Kidney epithelial cell (primary cell): ENCODE results near the gene FAM13A. TPM values are rescaled to one million over a fixed set of nuclear protein-coding genes. Genes with fewer than 3 reads are reported as not detected.

Experiments
- DNase-seq: peaks from one replicate; pipeline ENCODE4 v3.0.0-alpha.2; 2010; ENCODE audit warnings: low read depth
- H3K27me3 ChIP-seq: 2 replicates; pipeline ENCODE4 v1.6.0; 2011; ENCODE audit warnings: low read length; ENCODE audit not compliant: control insufficient read depth, insufficient read depth
- H3K36me3 ChIP-seq: 2 replicates; pipeline ENCODE4 v1.5.1; 2011; ENCODE audit warnings: low read length; ENCODE audit not compliant: control insufficient read depth, insufficient read depth
- H3K4me3 ChIP-seq: 2 replicates; pipeline ENCODE4 v1.5.1; 2011; ENCODE audit warnings: low read depth, mild to moderate bottlenecking, control low read depth, low read length
- CTCF ChIP-seq: IDR thresholded peaks from 2 replicates; pipeline ENCODE4 v1.5.1; 2011; ENCODE audit warnings: mild to moderate bottlenecking, moderate library complexity, low read length, control low read depth, inconsistent platforms; ENCODE audit not compliant: insufficient read depth, poor library complexity, severe bottlenecking
- total RNA-seq: library from RNA; depleted of rRNA; stranded (reverse); fragments of >200 nt; gene quantifications from 2 replicates; pipeline ENCODE4 v1.2.3, GENCODE V29; 2015

Gene FAM13A
- total RNA-seq, 1 donor from 2014 or later, result 3.4 TPM

GRCh38 chr4:88953400-88953799 is 103.6 kb downstream of the FAM13A start:
- TF ChIP-seq CTCF, result no peak
- no peak for DNase-seq
- no peaks in the 10 kb centered on the region for H3K27me3 ChIP-seq
- H3K4me3 ChIP-seq, result no peak overlapping the region
- H3K36me3 ChIP-seq, result no peaks in the 10 kb centered on the region

- no peaks in the 10 kb centered on the region for H3K27me3 ChIP-seq
- TF ChIP-seq CTCF, result no peak
- H3K4me3 ChIP-seq, result no peak overlapping the region
- no peaks in the 10 kb centered on the region for H3K36me3 ChIP-seq
- DNase-seq, result no peak
Measured at GRCh38 chr4:88952081-88952480, 104.9 kb downstream of the FAM13A start.

- no peak overlapping the region for H3K4me3 ChIP-seq
- no peak for DNase-seq
- H3K36me3 ChIP-seq, result no peaks in the 10 kb centered on the region
- H3K27me3 ChIP-seq, result no peaks in the 10 kb centered on the region
- no peak for TF ChIP-seq CTCF
Measured at GRCh38 chr4:88949605-88950004, 107.4 kb downstream of the FAM13A start.

- DNase-seq, result no peak
- H3K27me3 ChIP-seq, result no peaks in the 10 kb centered on the region
- TF ChIP-seq CTCF, result no peak
- H3K36me3 ChIP-seq, result no peaks in the 10 kb centered on the region
- no peak overlapping the region for H3K4me3 ChIP-seq
Measured at GRCh38 chr4:88940506-88940905, 116.5 kb downstream of the FAM13A start.

GRCh38 chr4:88939697-88940096 is 117.3 kb downstream of the FAM13A start:
- no peak for TF ChIP-seq CTCF
- H3K36me3 ChIP-seq, result no peaks in the 10 kb centered on the region
- H3K27me3 ChIP-seq, result no peaks in the 10 kb centered on the region
- H3K4me3 ChIP-seq, result no peak overlapping the region
- DNase-seq, result no peak

GRCh38 chr4:88938138-88938537 is 118.8 kb downstream of the FAM13A start:
- Histone ChIP-seq H3K4me3 (no peak overlapping the region), H3K27me3 (no peaks in the 10 kb centered on the region), H3K36me3 (no peaks in the 10 kb centered on the region)
- peak; percentile 72 for DNase-seq
- TF ChIP-seq CTCF, result no peak
